HepG2 (cell line): Measurements from ENCODE around the gene ZC3H18. TPM values are rescaled to one million over a fixed set of nuclear protein-coding genes. Genes with fewer than 3 reads are reported as not detected.

ENCODE experiments used
- CHD4 ChIP-seq: fragments of 200-600 bp; sonication (generic); IDR thresholded peaks from 2 replicates; pipeline ENCODE4 v1.7.0; 2017; ENCODE audit warnings: mild to moderate bottlenecking, low read length, borderline replicate concordance
- DMAP1 ChIP-seq: IDR thresholded peaks from 2 replicates; pipeline ENCODE4 v1.6.1; 2016
- HOXD1 ChIP-seq: sonication (generic); formaldehyde crosslinking; IDR thresholded peaks from 2 replicates; pipeline ENCODE4 v1.5.0; 2020; ENCODE audit warnings: missing genetic modification reagents
- PHF8 ChIP-seq: sonication (generic); formaldehyde crosslinking; IDR thresholded peaks from 2 replicates; pipeline ENCODE4 v1.5.0; 2020; ENCODE audit warnings: missing genetic modification reagents
- SPEN ChIP-seq: sonication (generic); formaldehyde crosslinking; IDR thresholded peaks from 2 replicates; pipeline ENCODE4 v1.5.1; 2020; ENCODE audit warnings: low read depth, mild to moderate bottlenecking, missing genetic modification reagents
- TEAD3 ChIP-seq: optimal IDR thresholded peaks from 2 replicates; pipeline ENCODE3; 2016; ENCODE audit warnings: borderline replicate concordance
- TRAFD1 ChIP-seq: sonication (generic); formaldehyde crosslinking; IDR thresholded peaks from 2 replicates; pipeline ENCODE4 v1.5.1; 2020; ENCODE audit warnings: missing genetic modification reagents, mild to moderate bottlenecking, borderline replicate concordance
- USF2 ChIP-seq, 2 experiments: sonication (generic) in 1 of 2; formaldehyde crosslinking in 1 of 2; IDR thresholded peaks; 2 replicates each; pipeline versions ENCODE4 v1.5.1 to v1.6.1; 2011 to 2020; ENCODE audit warnings: borderline replicate concordance in 1 of 2, low read depth in 1 of 2, low read length in 1 of 2, mild to moderate bottlenecking in 1 of 2, missing genetic modification reagents in 1 of 2, moderate library complexity in 1 of 2
- ZBTB1 ChIP-seq: sonication (generic); formaldehyde crosslinking; IDR thresholded peaks from 2 replicates; pipeline ENCODE4 v1.4.0; 2020; ENCODE audit warnings: missing genetic modification reagents, borderline replicate concordance
- ZFP82 ChIP-seq: sonication (generic); formaldehyde crosslinking; IDR thresholded peaks from 2 replicates; pipeline ENCODE4 v1.5.1; 2020; ENCODE audit warnings: mild to moderate bottlenecking, missing genetic modification reagents, borderline replicate concordance
- ZNF264 ChIP-seq: sonication (generic); formaldehyde crosslinking; IDR thresholded peaks from 2 replicates; pipeline ENCODE4 v1.4.0; 2020; ENCODE audit warnings: missing genetic modification reagents
- ZNF329 ChIP-seq: sonication (generic); formaldehyde crosslinking; IDR thresholded peaks from 2 replicates; pipeline ENCODE4 v1.9.0; 2021; ENCODE audit warnings: low read depth, mild to moderate bottlenecking, missing genetic modification reagents
- ZNF646 ChIP-seq: sonication (generic); formaldehyde crosslinking; IDR thresholded peaks from 2 replicates; pipeline ENCODE4 v1.9.0; 2021; ENCODE audit warnings: mild to moderate bottlenecking, missing genetic modification reagents
- polyA plus RNA-seq, 8 experiments: library from polyadenylated mRNA; depleted of rRNA in 3 of 8; stranded (reverse) in 7 of 8; unstranded in 1 of 8; fragments of >200 nt; fragmentation: Illumina TruSeq in 4 of 8; extraction: Trizol in 4 of 8; gene quantifications; 2 replicates each; pipeline versions ENCODE4 v1.2.1 to v1.2.3, GENCODE V29; 2011 to 2016; ENCODE audit warnings: low read depth in 4 of 8, missing spikeins in 1 of 8, mixed read lengths in 1 of 8; ENCODE audit not compliant: insufficient read depth in 1 of 8
- total RNA-seq, 5 experiments: library from RNA; depleted of rRNA; stranded (reverse); fragments of >200 nt; fragmentation: Illumina TruSeq; extraction: Trizol; gene quantifications; 2 replicates each; pipeline ENCODE4 v1.2.3, GENCODE V29; 2016; ENCODE audit warnings: low read depth in 1 of 5
- TF ChIP-seq, protein P1 (sequence below): sonication (generic); formaldehyde crosslinking; IDR thresholded peaks from 2 replicates; pipeline ENCODE4 v1.4.0; 2020; ENCODE audit warnings: missing genetic modification reagents, borderline replicate concordance
- TF ChIP-seq, protein P2 (sequence below): sonication (generic); formaldehyde crosslinking; IDR thresholded peaks from 2 replicates; pipeline ENCODE4 v1.5.1; 2020; ENCODE audit warnings: missing genetic modification reagents, mild to moderate bottlenecking, borderline replicate concordance

The ZC3H18 gene
- total and polyA plus RNA-seq, 2 of the 13 experiments (the other 11 are each of a cell fraction or from before 2014, with no cell fraction given), result 11.2 to 27.4 TPM

GRCh38 chr16:88650749-88651275, 80.6 kb downstream of the ZC3H18 start, which contains the start of gene CYBA (continued):
- TF ChIP-seq SPEN (no peak; the same call in 1 of the 2 replicates), ZBTB1 (CRISPR knock-in tag) (no peak; the same call in 1 of the 2 replicates), HOXD1 (CRISPR knock-in tag) (peak; percentile 74), ZFP82 (CRISPR knock-in tag) (no peak), ZNF646 (CRISPR knock-in tag) (peak; percentile 60; the same call in 1 of the 2 replicates), TRAFD1 (CRISPR knock-in tag) (no peak), PHF8 (CRISPR knock-in tag) (peak; percentile 86), CHD4 (no peak), USF2 (IDR thresholded peaks at IDR 0.05; ENCODE audit: low read depth, low read length) (0 out of 2 replicates have a peak, but pooled peaks have one; percentile 10), USF2 (CRISPR knock-in tag; IDR thresholded peaks at IDR 0.05; ENCODE audit: borderline replicate concordance) (peak; percentile 59; the same call in 1 of the 2 replicates), ZNF264 (peak; percentile 75; the same call in 1 of the 2 replicates), TEAD3 (CRISPR knock-in tag) (no peak), DMAP1 (no peak), ZNF329 (CRISPR knock-in tag) (peak; percentile 86)
- TF ChIP-seq, protein P1, sequence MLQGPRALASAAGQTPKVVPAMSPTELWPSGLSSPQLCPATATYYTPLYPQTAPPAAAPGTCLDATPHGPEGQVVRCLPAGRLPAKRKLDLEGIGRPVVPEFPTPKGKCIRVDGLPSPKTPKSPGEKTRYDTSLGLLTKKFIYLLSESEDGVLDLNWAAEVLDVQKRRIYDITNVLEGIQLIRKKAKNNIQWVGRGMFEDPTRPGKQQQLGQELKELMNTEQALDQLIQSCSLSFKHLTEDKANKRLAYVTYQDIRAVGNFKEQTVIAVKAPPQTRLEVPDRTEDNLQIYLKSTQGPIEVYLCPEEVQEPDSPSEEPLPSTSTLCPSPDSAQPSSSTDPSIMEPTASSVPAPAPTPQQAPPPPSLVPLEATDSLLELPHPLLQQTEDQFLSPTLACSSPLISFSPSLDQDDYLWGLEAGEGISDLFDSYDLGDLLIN (CRISPR knock-in tag), result no peak; the same call in 1 of the 2 replicates
- TF ChIP-seq, protein P2, sequence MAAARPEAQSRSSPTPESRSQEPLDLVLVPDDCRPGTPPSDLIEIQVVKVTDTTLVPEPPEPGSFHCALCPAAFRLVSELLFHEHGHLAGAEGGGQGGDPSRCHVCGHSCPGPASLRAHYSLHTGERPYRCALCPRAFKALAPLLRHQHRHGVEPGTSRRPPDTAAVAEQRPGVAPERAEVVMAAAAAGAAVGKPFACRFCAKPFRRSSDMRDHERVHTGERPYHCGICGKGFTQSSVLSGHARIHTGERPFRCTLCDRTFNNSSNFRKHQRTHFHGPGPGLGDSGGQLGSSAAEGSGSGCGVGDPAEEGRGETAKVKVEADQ (CRISPR knock-in tag), result no peak
